GM19025 (cell line): ENCODE data around the gene IKZF1.
"Not testable (repeated sequence)": the region's sequence is repeated elsewhere in the genome, so short reads cannot be mapped to it uniquely, and the experiment has no call there.

Experiments
- ATAC-seq: cut with Tn5 transposase; IDR thresholded peaks from one replicate; pipeline ENCODE4 v1.9.1; 2021; ENCODE audit warnings: mild to moderate bottlenecking, low read depth, moderate library complexity; ENCODE audit not compliant: unreplicated experiment

Gene IKZF1

GRCh38 chr7:50331564-50332208, 27.2 kb downstream of the IKZF1 start:
- peak; percentile 57 for ATAC-seq

GRCh38 chr7:50332241-50333165, 28.0 kb downstream of the IKZF1 start:
- ATAC-seq, result no peak

GRCh38 chr7:50333221-50333651, 28.7 kb downstream of the IKZF1 start:
- no peak for ATAC-seq

GRCh38 chr7:50334341-50334994, 30.0 kb downstream of the IKZF1 start:
- ATAC-seq, result no peak

GRCh38 chr7:50335230-50335794, 30.8 kb downstream of the IKZF1 start:
- ATAC-seq, result no peak

- no peak for ATAC-seq
Measured at GRCh38 chr7:50335795-50336754, 31.6 kb downstream of the IKZF1 start.

GRCh38 chr7:50336894-50337703, 32.6 kb downstream of the IKZF1 start:
- ATAC-seq, result no peak

GRCh38 chr7:50339472-50339871, 35.0 kb downstream of the IKZF1 start:
- ATAC-seq, result not testable (repeated sequence)

- ATAC-seq, result no peak
Measured at GRCh38 chr7:50339990-50340500, 35.5 kb downstream of the IKZF1 start.

- ATAC-seq, result no peak
Measured at GRCh38 chr7:50341724-50342123, 37.2 kb downstream of the IKZF1 start.

GRCh38 chr7:50342616-50343114, 38.1 kb downstream of the IKZF1 start:
- no peak for ATAC-seq

GRCh38 chr7:50346545-50347497, 42.3 kb downstream of the IKZF1 start:
- no peak for ATAC-seq

GRCh38 chr7:50347693-50348092, 43.2 kb downstream of the IKZF1 start:
- ATAC-seq, result no peak

- ATAC-seq, result no peak
Measured at GRCh38 chr7:50348469-50349162, 44.1 kb downstream of the IKZF1 start.

- ATAC-seq, result no peak
Measured at GRCh38 chr7:50349399-50349798, 44.9 kb downstream of the IKZF1 start.

GRCh38 chr7:50349963-50350944, 45.7 kb downstream of the IKZF1 start:
- peak; percentile 72 for ATAC-seq
